HEK293 (cell line): ENCODE data around the gene UBR7.
A peak's percentile ranks its signal among the peaks of the same experiment; 100 is the strongest.

Experiments
- BCL11A ChIP-seq: fragments of 450-650 bp; formaldehyde crosslinking; IDR thresholded peaks from 2 replicates; pipeline ENCODE4 v1.5.1; 2016; ENCODE audit warnings: low read depth, missing biosample characterization, missing genetic modification characterization
- GLIS2 ChIP-seq: fragments of 450-650 bp; formaldehyde crosslinking; IDR thresholded peaks from 2 replicates; pipeline ENCODE4 v1.5.1; 2016; ENCODE audit warnings: missing biosample characterization, missing genetic modification characterization
- OSR2 ChIP-seq: fragments of 450-650 bp; formaldehyde crosslinking; IDR thresholded peaks from 2 replicates; pipeline ENCODE4 v1.5.1; 2016; ENCODE audit warnings: missing biosample characterization, missing genetic modification characterization
- OVOL3 ChIP-seq: fragments of 450-650 bp; formaldehyde crosslinking; IDR thresholded peaks from 2 replicates; pipeline ENCODE4 v1.5.1; 2016; ENCODE audit warnings: missing biosample characterization, missing genetic modification characterization
- TCF7L2 ChIP-seq: IDR thresholded peaks from 2 replicates; pipeline ENCODE4 v1.6.1; 2011; ENCODE audit warnings: low read depth, mild to moderate bottlenecking, inconsistent platforms, low read length, moderate library complexity, borderline replicate concordance
- ZBTB21 ChIP-seq: fragments of 450-650 bp; formaldehyde crosslinking; IDR thresholded peaks from 2 replicates; pipeline ENCODE4 v1.5.1; 2017; ENCODE audit warnings: missing biosample characterization, missing genetic modification characterization
- ZBTB7A ChIP-seq: fragments of 450-650 bp; formaldehyde crosslinking; IDR thresholded peaks from 2 replicates; pipeline ENCODE4 v1.5.1; 2016; ENCODE audit warnings: low read depth, missing biosample characterization, missing genetic modification characterization
- ZNF146 ChIP-seq: fragments of 450-650 bp; formaldehyde crosslinking; IDR thresholded peaks from 2 replicates; pipeline ENCODE4 v1.5.1; 2016; ENCODE audit warnings: missing biosample characterization, missing genetic modification characterization
- ZNF274 ChIP-seq, 2 experiments: fragments of 200-500 bp in 1 of 2; fragments of 450-650 bp in 1 of 2; sonication (Bioruptor generic) in 1 of 2; formaldehyde crosslinking in 1 of 2; IDR thresholded peaks; 2 replicates each; pipeline versions ENCODE4 v1.5.1 to v1.6.1; 2014 to 2016; ENCODE audit warnings: borderline replicate concordance in 1 of 2, inconsistent platforms in 1 of 2, low read length in 1 of 2, missing biosample characterization in 1 of 2, missing genetic modification characterization in 1 of 2
- ZNF292 ChIP-seq: fragments of 450-650 bp; formaldehyde crosslinking; IDR thresholded peaks from 2 replicates; pipeline ENCODE4 v1.5.1; 2016; ENCODE audit warnings: low read depth, missing biosample characterization, missing genetic modification characterization, borderline replicate concordance
- ZNF354C ChIP-seq: fragments of 450-650 bp; formaldehyde crosslinking; IDR thresholded peaks from 2 replicates; pipeline ENCODE4 v1.5.1; 2016; ENCODE audit warnings: missing biosample characterization, missing genetic modification characterization, low read depth, borderline replicate concordance
- ZNF416 ChIP-seq: fragments of 450-650 bp; formaldehyde crosslinking; IDR thresholded peaks from 2 replicates; pipeline ENCODE4 v1.5.1; 2016; ENCODE audit warnings: missing biosample characterization, missing genetic modification characterization
- ZNF529 ChIP-seq: fragments of 450-650 bp; formaldehyde crosslinking; IDR thresholded peaks from 2 replicates; pipeline ENCODE4 v1.5.1; 2017; ENCODE audit warnings: missing genetic modification characterization, missing biosample characterization; ENCODE audit not compliant: insufficient replicate concordance
- ZNF610 ChIP-seq: fragments of 450-650 bp; formaldehyde crosslinking; IDR thresholded peaks from 2 replicates; pipeline ENCODE4 v1.5.1; 2016; ENCODE audit warnings: missing biosample characterization, missing genetic modification characterization, borderline replicate concordance
- ZNF747 ChIP-seq: fragments of 450-650 bp; formaldehyde crosslinking; IDR thresholded peaks from 2 replicates; pipeline ENCODE4 v1.5.1; 2016; ENCODE audit warnings: missing biosample characterization, missing genetic modification characterization
- ZNF830 ChIP-seq: fragments of 450-650 bp; IDR thresholded peaks from 2 replicates; pipeline ENCODE4 v1.5.0; 2018; ENCODE audit warnings: missing biosample characterization, missing genetic modification characterization, low read depth, mild to moderate bottlenecking, moderate library complexity
- TF ChIP-seq, protein P1 (sequence below): fragments of 450-650 bp; formaldehyde crosslinking; IDR thresholded peaks from 2 replicates; pipeline ENCODE4 v1.5.1; 2016; ENCODE audit warnings: missing biosample characterization, missing genetic modification characterization
- TF ChIP-seq, protein P2 (sequence below): fragments of 450-650 bp; formaldehyde crosslinking; optimal IDR thresholded peaks from 2 replicates; pipeline ENCODE3; 2016; ENCODE audit warnings: missing biosample characterization, mild to moderate bottlenecking, missing genetic modification characterization
- TF ChIP-seq, protein P3 (sequence below): fragments of 450-650 bp; formaldehyde crosslinking; IDR thresholded peaks from 2 replicates; pipeline ENCODE4 v1.5.1; 2016; ENCODE audit warnings: missing biosample characterization, missing genetic modification characterization
- TF ChIP-seq, protein P4 (sequence below): fragments of 450-650 bp; formaldehyde crosslinking; conservative IDR thresholded peaks from 2 replicates; pipeline ENCODE4 v1.5.1; 2016; ENCODE audit warnings: low read depth, missing biosample characterization, missing genetic modification characterization
- TF ChIP-seq, protein P5 (sequence below): fragments of 450-650 bp; formaldehyde crosslinking; IDR thresholded peaks from 2 replicates; pipeline ENCODE4 v1.5.1; 2017; ENCODE audit warnings: missing biosample characterization, mild to moderate bottlenecking, missing genetic modification characterization, moderate library complexity
- TF ChIP-seq, protein P6 (sequence below): fragments of 450-650 bp; formaldehyde crosslinking; IDR thresholded peaks from 2 replicates; pipeline ENCODE4 v1.5.1; 2016; ENCODE audit warnings: missing biosample characterization, missing genetic modification characterization, borderline replicate concordance

UBR7 gene

DNA sequence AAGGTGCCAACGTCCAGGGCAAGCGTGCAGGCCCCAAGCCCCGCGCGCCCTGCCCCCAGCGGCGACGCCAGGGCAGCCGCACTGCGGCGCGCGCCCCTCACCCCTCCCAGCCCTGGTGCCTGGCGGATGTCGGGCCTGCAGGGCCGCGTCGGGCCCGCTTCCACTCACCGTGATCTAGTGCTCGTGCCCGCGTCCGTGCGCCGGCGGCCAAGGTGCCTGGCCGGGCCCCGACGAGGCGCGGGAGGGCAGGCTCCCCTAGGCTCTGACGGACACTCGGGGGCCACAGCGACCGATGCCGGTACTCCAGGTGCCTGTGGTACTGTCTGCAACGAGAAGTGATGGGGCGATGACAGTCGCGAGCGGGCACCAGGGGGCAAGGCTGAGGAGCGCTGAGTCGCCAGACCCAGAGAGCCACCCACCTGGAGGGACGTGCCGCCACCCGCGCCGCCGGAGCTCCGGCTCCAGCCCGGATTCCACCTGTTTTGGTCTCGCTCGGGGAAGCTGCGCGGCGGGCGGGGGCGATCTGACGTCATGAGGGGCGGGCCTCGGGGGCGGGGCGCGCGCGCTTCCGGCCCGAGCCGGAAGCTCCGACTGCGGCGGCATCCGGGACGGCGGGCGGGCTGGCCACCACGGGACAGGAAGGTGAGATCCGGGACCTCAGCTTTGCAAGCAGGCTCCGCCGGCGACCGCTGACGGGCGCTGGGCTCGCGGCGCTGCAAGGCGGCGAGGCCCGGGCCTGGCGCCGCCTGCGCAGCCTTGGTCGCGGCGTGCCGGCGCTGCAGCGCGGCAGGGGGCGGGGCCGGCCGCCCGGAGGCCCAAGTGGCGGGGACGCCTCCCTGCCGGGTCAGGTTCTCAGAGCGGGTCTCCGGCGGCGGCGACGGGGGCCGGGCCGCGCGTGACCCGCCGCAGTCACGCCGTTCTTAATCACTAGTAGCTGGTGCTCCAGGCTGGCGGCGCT, 22.4 kb upstream of the UBR7 start, which contains the start of the genes LYSET and MOAP1 (continued):
- TF ChIP-seq ZNF274 (IDR thresholded peaks at IDR 0.05; ENCODE audit: low read length) (no peak), ZNF274 (tag by site-specific recombination; IDR thresholded peaks at IDR 0.05; ENCODE audit: borderline replicate concordance) (no peak), ZNF146 (tag by site-specific recombination) (peak; percentile 54), ZNF610 (tag by site-specific recombination) (peak; percentile 71; the same call in 1 of the 2 replicates), BCL11A (tag by site-specific recombination) (no peak), ZNF747 (tag by site-specific recombination) (no peak), ZBTB7A (tag by site-specific recombination) (peak; percentile 60; the same call in 1 of the 2 replicates), GLIS2 (tag by site-specific recombination) (peak; percentile 90), ZNF416 (tag by site-specific recombination) (no peak), TCF7L2 (no peak), OSR2 (no peak), ZNF529 (tag by site-specific recombination) (no peak), ZNF354C (no peak), ZNF830 (tag by site-specific recombination) (no peak), ZBTB21 (tag by site-specific recombination) (peak; percentile 73), OVOL3 (0 out of 2 replicates have a peak, but pooled peaks have one; percentile 10), ZNF292 (tag by site-specific recombination) (no peak)
- TF ChIP-seq, protein P1, sequence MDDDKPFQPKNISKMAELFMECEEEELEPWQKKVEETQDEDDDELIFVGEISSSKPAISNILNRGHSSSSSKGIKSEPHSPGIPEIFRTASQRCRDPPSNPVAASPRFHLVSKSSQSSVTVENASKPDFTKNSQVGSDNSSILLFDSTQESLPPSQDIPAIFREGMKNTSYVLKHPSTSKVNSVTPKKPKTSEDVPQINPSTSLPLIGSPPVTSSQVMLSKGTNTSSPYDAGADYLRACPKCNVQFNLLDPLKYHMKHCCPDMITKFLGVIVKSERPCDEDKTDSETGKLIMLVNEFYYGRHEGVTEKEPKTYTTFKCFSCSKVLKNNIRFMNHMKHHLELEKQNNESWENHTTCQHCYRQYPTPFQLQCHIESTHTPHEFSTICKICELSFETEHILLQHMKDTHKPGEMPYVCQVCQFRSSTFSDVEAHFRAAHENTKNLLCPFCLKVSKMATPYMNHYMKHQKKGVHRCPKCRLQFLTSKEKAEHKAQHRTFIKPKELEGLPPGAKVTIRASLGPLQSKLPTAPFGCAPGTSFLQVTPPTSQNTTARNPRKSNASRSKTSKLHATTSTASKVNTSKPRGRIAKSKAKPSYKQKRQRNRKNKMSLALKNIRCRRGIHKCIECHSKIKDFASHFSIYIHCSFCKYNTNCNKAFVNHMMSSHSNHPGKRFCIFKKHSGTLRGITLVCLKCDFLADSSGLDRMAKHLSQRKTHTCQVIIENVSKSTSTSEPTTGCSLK (tag by site-specific recombination): no peak
- TF ChIP-seq, protein P2, sequence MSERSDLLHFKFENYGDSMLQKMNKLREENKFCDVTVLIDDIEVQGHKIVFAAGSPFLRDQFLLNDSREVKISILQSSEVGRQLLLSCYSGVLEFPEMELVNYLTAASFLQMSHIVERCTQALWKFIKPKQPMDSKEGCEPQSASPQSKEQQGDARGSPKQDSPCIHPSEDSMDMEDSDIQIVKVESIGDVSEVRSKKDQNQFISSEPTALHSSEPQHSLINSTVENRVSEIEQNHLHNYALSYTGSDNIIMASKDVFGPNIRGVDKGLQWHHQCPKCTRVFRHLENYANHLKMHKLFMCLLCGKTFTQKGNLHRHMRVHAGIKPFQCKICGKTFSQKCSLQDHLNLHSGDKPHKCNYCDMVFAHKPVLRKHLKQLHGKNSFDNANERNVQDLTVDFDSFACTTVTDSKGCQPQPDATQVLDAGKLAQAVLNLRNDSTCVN (tag by site-specific recombination): peak; percentile 97
- TF ChIP-seq, protein P3, sequence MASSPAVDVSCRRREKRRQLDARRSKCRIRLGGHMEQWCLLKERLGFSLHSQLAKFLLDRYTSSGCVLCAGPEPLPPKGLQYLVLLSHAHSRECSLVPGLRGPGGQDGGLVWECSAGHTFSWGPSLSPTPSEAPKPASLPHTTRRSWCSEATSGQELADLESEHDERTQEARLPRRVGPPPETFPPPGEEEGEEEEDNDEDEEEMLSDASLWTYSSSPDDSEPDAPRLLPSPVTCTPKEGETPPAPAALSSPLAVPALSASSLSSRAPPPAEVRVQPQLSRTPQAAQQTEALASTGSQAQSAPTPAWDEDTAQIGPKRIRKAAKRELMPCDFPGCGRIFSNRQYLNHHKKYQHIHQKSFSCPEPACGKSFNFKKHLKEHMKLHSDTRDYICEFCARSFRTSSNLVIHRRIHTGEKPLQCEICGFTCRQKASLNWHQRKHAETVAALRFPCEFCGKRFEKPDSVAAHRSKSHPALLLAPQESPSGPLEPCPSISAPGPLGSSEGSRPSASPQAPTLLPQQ (tag by site-specific recombination): peak; percentile 75
- TF ChIP-seq, protein P4, sequence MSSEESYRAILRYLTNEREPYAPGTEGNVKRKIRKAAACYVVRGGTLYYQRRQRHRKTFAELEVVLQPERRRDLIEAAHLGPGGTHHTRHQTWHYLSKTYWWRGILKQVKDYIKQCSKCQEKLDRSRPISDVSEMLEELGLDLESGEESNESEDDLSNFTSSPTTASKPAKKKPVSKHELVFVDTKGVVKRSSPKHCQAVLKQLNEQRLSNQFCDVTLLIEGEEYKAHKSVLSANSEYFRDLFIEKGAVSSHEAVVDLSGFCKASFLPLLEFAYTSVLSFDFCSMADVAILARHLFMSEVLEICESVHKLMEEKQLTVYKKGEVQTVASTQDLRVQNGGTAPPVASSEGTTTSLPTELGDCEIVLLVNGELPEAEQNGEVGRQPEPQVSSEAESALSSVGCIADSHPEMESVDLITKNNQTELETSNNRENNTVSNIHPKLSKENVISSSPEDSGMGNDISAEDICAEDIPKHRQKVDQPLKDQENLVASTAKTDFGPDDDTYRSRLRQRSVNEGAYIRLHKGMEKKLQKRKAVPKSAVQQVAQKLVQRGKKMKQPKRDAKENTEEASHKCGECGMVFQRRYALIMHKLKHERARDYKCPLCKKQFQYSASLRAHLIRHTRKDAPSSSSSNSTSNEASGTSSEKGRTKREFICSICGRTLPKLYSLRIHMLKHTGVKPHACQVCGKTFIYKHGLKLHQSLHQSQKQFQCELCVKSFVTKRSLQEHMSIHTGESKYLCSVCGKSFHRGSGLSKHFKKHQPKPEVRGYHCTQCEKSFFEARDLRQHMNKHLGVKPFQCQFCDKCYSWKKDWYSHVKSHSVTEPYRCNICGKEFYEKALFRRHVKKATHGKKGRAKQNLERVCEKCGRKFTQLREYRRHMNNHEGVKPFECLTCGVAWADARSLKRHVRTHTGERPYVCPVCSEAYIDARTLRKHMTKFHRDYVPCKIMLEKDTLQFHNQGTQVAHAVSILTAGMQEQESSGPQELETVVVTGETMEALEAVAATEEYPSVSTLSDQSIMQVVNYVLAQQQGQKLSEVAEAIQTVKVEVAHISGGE (tag by site-specific recombination): peak; percentile 53
- TF ChIP-seq, protein P5, sequence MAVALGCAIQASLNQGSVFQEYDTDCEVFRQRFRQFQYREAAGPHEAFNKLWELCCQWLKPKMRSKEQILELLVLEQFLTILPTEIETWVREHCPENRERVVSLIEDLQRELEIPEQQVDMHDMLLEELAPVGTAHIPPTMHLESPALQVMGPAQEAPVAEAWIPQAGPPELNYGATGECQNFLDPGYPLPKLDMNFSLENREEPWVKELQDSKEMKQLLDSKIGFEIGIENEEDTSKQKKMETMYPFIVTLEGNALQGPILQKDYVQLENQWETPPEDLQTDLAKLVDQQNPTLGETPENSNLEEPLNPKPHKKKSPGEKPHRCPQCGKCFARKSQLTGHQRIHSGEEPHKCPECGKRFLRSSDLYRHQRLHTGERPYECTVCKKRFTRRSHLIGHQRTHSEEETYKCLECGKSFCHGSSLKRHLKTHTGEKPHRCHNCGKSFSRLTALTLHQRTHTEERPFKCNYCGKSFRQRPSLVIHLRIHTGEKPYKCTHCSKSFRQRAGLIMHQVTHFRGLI (tag by site-specific recombination): no peak
- TF ChIP-seq, protein P6, sequence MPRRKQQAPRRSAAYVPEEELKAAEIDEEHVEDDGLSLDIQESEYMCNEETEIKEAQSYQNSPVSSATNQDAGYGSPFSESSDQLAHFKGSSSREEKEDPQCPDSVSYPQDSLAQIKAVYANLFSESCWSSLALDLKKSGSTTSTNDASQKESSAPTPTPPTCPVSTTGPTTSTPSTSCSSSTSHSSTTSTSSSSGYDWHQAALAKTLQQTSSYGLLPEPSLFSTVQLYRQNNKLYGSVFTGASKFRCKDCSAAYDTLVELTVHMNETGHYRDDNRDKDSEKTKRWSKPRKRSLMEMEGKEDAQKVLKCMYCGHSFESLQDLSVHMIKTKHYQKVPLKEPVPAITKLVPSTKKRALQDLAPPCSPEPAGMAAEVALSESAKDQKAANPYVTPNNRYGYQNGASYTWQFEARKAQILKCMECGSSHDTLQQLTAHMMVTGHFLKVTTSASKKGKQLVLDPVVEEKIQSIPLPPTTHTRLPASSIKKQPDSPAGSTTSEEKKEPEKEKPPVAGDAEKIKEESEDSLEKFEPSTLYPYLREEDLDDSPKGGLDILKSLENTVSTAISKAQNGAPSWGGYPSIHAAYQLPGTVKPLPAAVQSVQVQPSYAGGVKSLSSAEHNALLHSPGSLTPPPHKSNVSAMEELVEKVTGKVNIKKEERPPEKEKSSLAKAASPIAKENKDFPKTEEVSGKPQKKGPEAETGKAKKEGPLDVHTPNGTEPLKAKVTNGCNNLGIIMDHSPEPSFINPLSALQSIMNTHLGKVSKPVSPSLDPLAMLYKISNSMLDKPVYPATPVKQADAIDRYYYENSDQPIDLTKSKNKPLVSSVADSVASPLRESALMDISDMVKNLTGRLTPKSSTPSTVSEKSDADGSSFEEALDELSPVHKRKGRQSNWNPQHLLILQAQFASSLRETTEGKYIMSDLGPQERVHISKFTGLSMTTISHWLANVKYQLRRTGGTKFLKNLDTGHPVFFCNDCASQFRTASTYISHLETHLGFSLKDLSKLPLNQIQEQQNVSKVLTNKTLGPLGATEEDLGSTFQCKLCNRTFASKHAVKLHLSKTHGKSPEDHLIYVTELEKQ (tag by site-specific recombination): no peak; the same call in 1 of the 2 replicates
